Islet of Langerhans (tissue), 1 donor: ENCODE measurements around the gene RDH12.
A peak's percentile ranks its signal among the peaks of the same experiment; 100 is the strongest.
"Not testable (repeated sequence)": the region's sequence is repeated elsewhere in the genome, so short reads cannot be mapped to it uniquely, and the experiment has no call there.

ENCODE experiments used
- FAIRE-seq: peaks from one replicate; lab custom pipeline; 2011; peaks lifted over from hg19 to GRCh38; lab: Jason Lieb, UNC

RDH12 gene

DNA sequence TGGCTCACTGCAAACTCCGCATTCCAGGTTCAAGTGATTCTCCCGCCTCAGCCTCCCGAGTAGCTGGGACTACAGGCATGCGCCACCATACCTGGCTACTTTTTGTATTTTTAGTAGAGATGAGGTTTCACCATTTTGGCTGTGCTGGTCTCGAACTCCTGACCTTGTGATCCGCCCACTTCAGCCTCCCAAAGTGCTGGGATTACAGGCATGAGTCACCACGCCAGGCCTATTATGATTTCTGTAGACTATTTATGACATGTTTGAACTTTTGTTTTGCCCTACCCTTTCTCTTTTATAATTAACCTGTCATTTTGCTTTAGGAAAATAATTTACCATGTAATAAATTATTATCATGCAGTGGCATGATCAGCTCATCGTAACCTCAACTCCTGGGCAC is at the start of gene RDH12:
Gene RDH12, plus strand, starts transcription at position 395 of the 400 bp plus-strand sequence. CDS start 20,757 bp downstream, outside the sequence.
- not testable (repeated sequence) for FAIRE-seq

DNA sequence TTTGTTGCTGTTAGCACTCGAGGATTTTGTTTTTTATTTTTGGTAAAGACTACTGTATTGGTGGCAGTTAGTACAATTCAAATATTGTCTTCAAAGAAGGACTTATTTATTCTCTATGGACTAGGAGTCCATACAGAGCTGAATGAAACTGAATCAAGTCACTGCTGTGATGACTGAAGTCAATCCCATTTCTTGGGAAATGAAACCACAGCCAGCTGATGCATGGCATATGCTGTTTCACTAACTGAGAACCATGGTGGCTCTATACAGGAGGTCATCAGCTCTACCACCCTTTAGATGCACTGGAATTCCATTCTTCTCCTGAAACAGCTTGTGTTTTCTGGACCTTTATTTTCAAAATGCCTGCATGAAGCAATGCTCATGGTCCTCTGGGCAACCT is 49.5 kb upstream of the RDH12 start:
- FAIRE-seq: no peak

DNA sequence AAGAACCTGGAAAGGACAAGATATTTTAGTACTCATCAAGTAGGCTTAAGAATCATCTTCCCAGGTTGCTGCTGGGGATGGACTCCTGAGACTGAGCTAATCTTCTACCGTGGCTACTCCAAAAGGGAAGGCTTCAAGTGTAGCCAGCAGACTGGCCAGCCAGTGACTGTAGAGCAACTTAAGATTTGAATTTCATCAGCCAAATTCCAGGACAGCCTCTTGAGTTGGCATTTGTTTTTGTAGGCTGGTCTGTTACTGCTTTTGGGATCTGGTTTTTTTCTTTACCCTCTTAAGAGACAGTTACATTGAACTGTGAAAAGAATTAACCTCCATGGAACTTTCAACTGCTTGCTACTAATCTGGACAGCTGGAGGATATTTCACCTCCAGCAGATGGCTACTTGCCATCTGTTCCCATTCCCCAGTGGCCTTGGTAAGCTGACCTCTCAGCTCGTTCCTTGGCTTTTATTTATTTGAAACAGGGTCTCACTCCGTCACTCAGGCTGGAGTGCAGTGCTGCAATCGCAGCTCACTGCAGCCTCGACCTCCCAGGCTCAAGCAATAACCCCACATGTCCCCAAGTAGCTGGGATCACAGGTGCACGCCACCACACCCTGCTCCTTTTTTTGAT is 47.9 kb upstream of the RDH12 start:
- no peak for FAIRE-seq

DNA sequence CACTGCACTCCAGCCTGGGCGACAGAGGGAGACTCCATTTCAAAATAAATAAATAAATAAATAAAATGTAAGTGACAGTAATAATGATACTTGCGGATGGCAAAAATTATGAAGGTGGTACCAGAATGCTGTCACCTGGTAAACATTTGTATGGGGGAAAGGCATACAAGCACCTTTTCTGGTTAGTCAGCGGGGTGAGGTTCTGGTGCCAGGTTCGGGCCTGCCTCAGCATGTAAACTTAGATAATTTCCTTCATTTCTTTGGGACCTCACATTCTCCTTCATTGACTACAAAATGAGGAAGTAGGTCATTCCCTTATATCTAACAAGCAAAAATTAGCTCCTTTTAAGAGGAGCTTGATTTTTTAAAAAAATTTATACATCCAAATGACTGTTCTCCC is 38.1 kb upstream of the RDH12 start:
- no peak for FAIRE-seq

DNA sequence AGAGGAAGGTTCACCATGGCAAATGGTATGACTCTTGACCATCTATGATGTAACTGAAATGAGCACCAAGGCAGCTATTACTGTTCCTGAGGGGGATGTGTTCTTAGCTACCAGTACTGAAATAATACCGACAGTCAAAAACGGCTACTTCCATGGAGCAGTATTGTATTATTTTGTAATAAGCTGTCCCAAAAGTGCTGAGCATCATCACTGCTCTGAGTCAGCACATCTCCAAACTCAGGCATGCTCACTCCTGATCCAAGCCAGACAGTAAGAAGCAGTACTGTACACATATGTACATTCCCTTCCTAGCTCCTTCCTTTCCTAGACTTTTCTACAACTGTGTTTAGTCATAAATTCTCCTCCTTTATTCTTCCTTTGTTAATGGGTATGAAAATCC is 35.8 kb upstream of the RDH12 start:
- FAIRE-seq: no peak

DNA sequence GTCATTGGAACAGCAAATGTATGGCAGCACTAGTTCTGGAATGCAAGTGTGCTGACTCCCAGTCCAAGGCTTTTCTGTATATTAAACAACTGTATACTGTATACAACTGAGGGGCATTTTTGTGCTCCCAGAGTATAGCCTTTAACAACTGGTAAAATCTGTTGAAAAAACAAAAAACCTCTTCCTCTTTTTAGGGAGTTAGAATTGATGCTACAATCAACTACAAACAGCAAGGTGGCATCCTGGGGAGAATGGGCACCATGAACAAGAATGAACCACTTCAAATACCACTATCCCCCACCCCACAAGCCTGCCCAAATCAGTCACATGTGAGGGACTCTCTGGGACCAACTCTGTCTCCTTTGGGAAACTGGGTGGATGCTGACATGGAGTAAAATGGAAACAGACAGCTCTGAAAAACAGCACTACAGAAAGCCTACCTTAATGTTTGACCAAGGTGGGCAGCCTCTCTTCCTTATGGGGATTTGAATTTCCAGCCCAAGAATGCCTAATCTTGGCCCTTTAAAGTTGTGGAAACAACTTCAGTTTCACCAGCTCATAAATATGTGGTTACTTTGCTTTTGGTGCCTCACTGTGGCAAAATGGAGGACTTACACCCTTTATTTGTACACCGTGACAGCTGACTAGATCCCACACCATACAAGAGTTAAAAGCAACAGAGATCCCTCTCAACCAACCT is 34.8 kb upstream of the RDH12 start:
- FAIRE-seq: no peak

DNA sequence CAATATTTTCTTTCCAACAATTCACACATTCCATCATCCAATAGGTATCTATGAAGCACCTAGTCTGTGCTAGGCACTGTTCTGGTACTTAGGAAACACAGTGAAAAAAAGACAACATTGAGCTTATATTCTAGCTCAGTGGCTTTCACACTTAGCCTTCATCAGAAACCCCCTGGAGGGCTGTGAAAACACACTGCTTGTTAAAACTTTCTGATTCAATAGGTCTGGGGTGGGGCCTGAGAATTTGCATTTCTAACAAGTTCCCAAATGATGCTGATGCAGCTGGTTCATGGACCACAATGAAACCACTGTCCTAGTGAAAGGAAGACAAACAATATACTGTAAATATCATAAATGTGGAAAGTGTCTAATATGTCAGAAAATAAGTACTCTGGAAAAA is 33.1 kb upstream of the RDH12 start:
- FAIRE-seq: no peak

DNA sequence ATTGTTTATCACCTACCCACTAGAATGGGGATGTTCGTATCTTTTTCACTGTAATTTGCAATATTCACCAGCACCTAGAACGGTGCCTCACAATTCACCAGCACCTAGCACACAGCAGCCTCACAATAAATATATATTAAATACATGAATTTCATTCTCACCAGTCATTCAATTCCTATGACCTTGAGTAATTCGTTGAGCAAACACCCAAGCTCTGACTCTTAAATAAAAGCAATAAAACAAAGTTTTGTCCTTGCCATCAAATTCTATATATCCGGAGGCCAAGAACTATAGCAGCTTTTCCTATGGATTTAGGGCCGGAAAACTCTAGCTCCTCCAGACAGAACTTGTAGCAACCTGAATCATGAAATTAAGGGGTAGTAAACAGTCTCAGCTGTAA is 28.2 kb upstream of the RDH12 start:
- no peak for FAIRE-seq

DNA sequence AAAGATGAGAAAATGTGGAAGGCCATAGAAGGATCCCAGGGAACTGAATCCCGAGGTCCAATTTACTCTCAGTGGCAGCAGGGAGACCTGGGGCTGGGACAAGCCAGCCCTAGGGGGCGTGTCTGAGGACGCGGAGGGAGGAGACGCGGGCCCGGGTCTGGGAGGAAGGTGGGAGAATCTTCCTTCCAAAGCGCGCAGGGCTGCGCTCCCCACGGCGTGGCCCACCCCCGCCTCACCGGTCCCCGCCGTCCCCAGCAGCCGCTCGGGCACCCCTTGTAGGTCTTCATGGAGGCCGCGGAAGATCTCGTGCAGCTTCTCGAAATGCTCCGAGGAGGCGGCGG is 27.6 kb upstream of the RDH12 start:
- no peak for FAIRE-seq

DNA sequence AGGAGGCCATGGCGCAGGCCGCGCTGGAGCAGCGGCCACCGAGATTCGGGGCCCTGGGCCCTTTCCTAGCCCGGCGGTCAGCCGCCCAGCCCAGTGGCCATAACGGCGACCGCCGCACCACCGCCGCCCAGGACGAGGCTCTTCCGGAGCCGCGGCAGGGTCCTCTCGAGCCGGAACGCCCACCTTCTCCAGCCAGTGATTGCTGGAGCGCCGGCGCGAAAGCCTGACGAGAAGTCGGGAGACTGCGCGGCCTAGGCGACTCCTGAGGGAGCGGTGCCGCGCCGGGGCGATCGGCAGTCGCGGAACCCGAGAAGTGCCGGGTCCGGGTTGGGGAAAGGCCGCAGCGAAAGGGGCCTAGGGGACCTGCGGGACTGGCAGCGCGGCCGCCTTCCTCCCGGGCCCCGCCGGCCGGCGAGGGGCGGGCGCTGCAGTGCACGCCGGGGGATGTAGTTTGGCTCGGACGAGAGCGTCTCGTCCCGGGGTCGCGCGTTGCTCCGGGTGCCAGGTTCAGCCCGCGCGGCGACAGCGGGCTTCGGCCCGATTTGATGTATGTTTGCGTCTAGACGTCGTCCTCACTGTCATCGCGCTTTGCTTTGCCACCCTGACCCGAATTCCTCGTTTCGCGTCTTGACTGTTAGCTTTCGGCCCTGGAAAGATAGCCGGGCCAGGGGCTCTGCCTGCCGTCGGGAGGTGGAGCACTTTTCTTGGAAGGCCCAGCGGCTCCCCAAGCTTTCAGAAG is 27.0 kb upstream of the RDH12 start, which contains the start of gene VTI1B:
Gene VTI1B, minus strand, starts transcription at position 153 of the 739 bp plus-strand sequence. Its CDS starts 143 bp downstream, at position 10.
- no peak for FAIRE-seq

DNA sequence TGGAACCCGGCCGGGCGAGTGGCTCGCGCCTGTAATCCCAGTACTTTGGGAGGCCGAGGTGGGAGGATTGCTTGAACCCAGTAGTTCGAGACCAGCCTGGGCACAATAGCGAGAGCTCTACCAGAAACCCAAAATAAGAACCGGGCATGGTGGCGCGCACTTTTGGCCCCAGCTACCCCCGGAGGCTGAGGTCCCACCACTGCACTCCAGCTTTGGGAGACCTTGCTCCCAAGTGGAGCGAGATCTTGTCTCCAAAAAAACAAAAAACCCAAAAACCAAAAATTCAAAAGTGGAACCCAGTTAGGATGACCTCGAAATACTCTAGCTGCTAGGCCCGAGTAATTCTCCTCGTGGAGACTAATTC is 26.5 kb upstream of the RDH12 start:
- FAIRE-seq: no peak

DNA sequence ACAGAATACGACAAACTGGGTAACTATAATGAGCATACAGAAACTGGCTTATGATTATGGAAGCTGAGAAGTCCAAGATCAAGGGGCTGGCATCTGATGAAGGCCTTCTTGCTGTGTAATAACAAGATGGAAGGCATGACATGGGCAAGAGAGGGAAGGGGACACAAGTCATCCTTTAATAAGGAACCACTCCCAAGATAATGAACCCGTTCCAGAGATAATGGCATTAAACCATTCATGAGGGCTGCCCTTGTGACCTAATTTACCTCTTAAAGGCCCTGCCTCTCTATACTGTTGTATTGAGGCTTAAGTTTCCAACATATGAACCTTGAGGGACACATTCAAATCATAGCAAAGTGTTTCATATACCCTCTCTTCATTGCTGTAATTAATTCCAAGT is 22.7 kb upstream of the RDH12 start:
- no peak for FAIRE-seq

DNA sequence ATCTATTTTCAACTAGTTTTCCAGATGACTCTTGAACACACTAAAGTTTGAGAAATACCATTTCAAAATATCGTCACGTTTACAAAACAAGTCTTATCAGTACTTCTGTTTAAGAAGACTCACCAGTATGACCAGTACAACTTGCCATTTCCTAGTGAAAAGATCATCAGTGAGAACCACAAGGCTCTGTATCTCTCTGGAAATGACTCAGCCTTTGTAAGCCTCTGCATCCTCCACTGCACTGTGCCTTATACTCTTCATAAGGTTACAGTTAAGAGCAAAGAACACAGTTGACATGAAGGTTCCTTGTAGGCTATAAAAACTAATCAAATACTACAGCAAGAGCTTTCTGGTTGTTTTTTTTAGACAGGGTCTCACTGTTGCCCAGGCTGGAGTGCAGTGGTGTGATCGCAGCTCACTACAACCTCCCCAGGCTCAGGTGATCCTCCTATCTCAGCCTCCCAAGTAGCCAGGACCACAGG is 21.5 kb upstream of the RDH12 start:
- FAIRE-seq: no peak

DNA sequence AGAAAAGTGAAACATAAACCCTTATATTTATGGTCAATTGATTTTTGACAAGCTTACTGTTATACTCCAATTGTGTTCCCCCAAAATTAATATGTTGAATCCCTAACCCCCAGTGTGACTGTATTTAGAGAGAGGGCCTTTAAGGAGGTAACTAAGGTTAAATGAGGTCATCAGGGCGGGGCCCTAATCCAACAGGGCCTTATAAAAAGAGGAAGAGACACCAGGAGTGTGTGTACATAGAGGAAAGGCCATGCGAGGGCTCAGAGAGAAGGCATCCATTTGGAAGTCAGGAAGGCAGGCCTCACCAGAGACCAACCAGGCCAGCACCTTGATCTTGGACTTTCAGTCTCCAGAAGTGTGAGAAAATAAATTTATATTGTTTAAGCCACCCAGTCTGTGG is 20.7 kb upstream of the RDH12 start:
- FAIRE-seq: no peak

DNA sequence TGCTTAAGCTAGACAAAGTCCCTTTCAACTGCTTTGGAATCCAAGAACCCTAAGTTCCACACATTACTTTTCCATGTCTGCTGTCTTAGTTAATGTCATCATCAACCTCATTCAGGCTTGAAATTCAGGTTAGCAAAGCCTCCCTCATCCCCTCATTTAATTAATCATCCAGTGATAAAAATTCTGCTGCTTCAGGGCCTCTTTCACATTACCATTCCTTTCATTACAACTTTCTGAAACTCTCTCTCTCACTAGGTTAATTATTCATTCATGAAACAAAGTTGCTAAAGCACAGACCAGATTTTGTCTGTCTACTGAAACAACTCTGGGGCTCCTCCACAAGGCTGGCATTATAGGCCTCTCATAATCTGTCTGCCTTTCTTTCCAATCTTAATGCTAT is 17.8 kb upstream of the RDH12 start:
- FAIRE-seq: no peak

DNA sequence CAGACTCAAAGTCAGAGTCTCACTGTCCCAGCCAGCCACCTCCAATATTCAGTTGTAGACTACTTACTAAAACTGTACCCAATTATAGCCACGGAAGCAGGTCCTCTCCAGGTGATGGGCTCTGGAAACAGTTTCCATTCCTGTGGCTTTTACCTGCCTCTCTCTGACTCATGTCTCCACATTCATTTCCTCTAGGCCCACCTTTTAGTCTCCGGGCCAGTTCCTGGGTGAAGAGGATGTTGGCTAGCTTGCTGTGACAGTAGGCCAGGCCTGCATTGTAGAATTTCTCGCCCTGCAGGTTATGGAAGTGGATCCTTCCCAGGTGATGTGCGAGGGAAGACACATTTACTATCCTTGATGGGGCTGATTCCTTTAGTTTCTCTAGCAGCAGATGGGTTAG is 11.7 kb upstream of the RDH12 start:
- no peak for FAIRE-seq

DNA sequence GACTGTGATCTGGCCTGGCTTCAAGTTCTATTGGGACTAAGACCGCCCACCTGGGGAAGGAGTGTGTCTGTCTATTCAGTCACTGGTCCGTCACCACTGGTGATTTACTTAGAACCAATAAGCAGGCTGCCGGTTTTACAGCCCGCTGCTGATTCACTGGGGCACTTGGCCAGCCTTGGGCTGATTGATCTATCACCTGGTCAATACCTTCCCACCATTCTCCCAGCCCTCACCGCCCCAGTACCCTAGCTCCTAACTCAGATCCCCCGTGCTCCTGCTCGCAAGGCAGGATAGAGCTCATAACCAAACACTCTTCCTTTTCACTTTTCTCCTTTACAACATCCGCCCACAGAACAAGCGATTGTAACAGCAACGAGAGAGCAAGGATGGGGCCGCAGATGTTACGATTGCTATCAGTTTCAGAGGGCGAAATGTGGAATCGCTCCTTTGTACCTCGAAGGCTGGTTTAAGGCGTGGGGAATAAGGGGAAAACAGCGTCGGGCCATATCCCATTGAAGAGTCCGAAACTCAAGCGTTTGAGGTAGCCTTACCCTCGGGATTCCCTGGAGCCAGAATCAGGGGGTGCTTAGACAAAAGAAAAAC is 6.8 kb upstream of the RDH12 start:
- peak; percentile 60 for FAIRE-seq

DNA sequence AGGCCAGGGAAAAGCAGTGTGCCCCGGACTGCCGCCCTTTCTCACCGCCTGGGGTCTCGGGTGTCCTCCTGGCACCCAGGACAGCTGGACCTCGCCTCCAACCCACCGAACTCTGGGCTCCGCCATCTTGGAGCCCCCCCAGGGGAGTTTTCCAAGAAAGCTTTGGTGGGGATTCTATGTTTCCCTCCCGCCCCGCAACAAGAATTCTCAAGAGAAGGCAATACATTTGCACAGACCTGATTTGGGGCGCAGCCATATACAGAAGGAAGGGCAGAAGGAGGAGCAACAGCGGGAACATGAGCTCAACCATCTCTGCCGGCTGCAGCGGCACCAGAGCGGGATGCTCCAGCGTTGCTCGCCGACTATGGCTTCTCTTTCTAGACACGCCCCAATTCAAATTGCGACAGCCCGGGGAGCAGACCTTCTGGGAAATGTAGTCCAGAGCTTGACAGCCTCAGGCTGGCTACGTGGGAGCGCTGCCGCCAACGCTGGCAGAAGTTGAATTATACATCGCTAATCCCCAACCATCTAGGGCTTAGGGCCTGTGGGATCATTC is 6.2 kb upstream of the RDH12 start, which contains the start of gene RDH11:
Gene RDH11, minus strand, starts transcription at position 371 of the 556 bp plus-strand sequence. Its CDS starts 61 bp downstream, at position 310.
- FAIRE-seq: peak; percentile 70

DNA sequence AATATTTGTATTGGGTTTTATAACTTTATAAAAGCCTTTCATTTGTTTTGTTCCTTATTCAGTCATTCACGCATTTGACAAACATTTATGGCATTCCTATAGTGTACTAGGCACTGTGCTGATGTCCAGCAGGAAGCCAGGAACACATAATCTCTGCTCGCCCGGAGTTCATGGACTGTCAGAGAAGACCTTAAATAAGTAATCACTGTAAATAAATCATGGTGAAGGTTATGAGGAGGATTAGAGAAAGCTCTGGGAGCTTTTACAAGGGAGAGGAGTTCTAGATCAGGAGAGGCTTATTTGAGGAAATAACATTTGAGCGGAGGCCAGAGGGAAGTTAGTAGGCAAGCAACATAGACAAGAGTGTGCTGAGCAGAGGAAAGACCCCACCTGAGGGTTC is 4.7 kb upstream of the RDH12 start:
- FAIRE-seq: no peak

DNA sequence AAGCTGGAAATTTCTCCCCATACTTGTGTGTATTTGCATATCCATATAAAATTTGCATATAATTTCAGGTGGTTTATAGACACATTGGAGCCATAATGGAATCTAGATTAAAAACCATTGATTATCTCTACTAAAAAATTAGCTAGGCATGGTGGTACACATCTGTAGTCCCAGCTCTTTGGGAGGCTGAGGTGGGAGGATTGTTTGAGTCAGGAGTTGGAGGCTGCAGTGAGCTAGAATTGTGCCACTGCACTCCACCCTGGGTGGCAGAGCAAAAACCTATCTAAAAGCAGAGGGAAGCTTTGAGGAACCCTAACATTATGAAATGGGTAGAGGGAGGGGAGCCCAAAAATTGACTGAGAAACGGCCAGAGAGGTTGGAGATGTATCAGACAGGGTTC is 3.5 kb upstream of the RDH12 start:
- FAIRE-seq: no peak

DNA sequence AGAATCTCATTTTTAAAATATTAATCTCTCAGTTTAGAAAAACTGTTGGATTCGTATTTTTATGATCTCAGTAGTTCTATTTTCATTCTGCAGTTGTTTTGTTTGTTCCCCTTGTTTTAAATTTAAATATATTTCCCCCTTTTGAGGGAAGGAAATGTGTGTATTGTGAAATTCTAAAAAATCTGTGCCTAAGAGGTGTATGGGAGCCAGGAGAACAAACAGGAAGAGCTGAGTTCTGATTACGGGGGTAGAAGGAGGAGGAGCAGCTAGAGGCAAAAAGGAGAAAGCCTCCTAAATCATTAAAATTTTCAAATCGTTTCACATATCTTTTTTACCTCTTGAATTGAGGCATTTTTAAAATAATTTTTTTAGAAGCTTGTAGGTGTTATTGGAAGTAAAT is 2.3 kb downstream of the RDH12 start:
- no peak for FAIRE-seq

DNA sequence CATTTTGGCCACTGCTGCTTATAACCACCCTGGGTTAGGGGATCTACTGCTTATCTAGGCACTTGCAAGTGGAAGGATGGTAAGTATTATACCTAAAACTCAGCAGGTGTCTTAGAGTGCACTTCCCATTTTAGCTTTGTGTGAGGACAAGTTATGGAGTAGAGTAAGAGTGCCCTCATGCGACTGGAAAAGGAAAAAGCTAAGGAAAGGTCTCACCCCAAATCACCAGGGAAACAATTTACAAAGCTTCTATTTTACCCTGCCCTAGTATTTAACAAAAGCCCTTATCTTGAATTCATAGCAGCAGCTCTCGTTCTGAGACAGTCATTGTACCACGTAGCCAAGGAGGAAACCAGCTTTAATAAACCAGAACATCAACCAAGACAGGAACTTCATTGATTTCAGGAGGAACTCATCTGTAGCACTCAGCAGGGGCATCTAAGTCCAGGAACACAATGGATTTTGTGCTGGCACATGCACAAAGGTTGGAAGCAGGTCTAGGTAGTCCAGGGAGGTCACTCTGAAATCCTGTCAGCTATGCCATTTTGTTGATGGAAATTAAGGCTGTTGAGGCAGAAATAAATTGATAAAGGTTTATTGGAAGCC is 2.9 kb downstream of the RDH12 start:
- FAIRE-seq: peak; percentile 96
